ENCODE measurements around the gene CCDC69.
"Not testable (repeated sequence)": the region's sequence is repeated elsewhere in the genome, so short reads cannot be mapped to it uniquely, and the experiment has no call there.

CCDC69 gene, protein sequence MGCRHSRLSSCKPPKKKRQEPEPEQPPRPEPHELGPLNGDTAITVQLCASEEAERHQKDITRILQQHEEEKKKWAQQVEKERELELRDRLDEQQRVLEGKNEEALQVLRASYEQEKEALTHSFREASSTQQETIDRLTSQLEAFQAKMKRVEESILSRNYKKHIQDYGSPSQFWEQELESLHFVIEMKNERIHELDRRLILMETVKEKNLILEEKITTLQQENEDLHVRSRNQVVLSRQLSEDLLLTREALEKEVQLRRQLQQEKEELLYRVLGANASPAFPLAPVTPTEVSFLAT

DNA sequence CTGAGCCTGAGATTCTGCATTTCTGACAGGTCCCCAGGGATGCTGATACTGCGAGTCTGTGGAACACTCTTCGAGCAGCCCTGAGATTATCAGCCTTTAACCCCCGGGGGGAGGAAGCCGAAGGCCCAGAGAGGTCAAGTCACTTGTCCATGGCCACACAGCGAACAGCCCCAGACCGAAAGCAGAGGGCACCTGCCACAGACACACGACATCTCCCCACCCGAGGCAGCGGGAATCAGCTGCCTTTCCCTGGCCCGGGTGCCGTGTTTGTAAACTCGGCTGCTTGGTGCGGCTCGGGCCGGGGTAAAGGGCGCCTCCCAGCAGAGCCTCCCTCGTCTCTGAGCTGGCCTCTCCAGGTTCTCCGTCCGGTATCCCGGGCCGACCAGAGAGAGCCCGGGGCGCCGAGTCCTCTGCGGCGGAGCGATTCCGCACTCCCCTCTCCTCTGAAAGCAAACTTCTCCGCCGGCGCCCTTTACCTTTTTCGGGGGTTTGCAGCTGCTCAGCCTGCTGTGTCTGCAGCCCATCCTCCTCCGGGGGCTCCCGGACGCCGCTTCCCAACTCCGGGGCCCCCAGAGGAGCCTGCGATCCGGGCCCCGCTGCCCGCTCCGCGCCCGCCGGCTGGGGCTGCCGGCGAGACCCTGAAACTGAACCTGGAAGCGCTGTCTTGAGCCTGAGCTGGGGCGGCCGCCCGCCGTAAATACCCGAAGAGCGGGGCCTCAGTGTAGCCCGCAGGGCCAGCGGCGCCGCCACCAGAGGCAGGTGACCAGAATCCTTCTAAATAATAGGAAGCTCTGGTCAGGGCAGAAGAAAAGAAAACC is at the start of gene CCDC69:
Gene CCDC69 (minus strand): TSS at position 646 of the 818 bp plus-strand sequence. CDS start 122 bp downstream, at position 524.
- peak; percentile 72 for DNase-seq

DNA sequence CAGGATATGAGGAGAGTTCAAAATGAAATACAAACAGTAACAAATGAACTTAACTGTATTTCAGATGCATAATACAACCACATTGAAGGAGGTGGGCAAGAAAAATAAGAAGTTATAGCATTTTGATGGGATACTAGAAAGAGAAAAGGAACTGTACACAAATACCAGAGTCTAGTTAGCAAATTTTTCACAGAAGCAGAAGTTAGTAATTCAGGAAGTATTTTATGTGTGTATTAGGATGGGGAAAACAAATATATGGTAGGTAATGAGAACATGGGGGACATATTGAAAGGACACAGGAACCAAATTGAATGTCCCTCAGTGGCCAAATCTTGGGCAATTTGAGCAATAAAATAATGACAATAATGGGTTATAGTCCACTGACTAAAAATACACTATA is 47.4 kb upstream of the CCDC69 start:
- DNase-seq, result no peak

DNA sequence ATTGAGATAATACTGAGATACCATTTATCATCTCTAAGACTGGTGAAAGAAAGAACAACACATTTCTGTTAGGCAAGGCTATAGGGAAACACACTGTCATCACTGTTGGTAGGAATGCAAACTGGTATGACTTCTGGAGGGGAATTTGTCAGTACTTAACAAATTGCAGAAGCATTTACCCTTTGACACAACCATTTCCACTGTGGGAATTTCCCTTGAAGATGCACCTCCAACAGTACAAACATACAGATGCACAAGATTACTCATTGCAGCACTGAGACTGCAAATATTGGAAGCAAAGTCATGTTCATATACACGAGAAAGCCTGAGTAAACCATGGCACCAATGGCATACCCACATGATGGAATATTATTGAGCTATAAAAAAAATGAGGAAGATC is 46.7 kb upstream of the CCDC69 start:
- DNase-seq, result no peak

DNA sequence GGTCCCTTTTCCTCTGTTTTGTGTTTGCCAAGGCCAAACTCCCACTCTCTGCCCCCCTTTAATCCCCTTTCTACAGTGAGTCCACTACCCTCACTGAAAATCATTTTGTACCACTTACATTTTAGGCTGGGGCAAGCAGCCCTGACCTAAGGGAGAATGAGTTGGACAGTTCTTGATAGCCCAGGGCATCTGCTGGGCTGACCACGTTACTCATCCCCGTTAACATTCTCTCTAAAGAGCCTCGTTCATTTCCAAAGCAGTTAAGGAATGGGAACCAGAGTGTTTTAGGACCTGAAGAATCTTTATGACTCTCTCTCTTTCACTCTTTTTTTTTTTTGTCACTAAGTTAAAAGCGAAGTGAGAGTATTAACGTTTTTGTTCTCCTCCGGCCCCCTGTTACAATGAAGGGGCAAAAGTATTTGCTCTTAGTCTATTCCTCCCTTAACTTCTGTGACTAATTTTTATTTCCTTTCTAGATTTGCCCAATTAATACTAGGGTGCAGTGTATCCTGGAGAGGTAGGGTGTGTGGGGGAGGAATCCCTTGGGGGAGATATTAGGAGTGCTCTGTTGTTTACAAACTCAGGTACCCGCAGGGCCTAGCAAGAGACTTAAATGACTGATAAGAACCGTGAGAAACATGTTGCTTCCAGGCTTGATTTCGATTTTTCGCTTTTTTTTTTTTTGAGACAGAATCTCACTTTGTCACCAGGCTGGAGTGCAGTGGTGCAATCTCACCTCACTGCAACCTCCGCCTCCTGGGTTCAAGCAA is 43.8 kb upstream of the CCDC69 start:
- DNase-seq, result no peak

DNA sequence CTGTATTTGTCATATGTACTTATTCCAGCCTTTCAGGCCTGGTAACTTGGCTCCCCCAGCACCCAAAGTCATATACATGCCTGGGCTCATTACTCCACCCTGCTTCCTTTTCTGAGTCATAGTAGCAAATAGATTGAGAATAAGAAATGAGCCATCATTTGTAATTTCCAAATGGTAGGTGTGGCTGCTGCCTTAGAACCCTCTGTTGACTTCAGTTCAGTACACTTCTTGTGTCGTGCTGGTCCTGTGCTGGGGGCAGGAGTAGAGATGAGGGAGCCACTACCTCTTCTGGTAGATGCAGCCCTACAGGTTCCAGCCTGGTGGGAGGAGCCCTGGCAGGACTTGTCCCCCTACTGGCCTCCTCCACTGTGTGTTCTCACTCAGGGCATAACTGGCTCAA is 40.2 kb upstream of the CCDC69 start:
- DNase-seq, result no peak

DNA sequence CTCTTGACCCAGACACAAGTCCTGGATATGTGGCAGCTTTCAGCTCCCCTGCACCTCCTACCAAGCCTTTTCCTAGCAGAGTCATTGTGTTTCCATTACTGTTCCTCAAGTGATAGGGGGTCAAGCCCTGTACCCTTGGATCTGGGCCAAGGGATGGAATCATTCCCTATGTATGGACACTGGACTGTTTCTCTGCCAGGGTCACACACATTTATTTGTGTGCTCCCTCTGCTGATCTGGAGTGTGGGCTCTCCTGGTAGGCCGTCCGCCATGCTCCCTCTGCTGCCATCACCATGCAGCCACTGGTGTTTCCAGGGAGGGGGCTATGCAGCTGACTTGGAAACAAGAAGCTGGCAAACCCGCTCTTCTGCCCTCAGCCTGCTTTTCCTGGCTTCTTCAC is 38.6 kb upstream of the CCDC69 start:
- no peak for DNase-seq

DNA sequence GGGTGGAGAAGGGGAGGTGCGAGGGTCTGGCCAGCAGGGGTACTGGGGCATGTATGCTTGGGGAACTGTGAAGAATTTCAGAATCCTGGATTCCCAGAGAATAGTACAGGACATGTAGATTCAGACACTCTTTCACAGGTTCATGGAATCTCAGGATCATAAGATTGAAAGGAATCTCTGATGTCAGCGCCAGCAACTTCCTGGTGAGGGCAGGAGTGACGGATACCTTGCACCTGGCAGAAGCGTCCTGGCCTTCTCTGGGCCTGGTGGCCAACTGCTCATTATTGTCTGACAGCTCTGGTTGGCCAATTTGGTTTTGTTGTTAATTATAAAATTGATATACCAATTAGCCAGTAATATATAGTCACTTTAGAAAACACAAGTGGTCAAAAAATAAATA is 36.0 kb upstream of the CCDC69 start:
- DNase-seq, result no peak

DNA sequence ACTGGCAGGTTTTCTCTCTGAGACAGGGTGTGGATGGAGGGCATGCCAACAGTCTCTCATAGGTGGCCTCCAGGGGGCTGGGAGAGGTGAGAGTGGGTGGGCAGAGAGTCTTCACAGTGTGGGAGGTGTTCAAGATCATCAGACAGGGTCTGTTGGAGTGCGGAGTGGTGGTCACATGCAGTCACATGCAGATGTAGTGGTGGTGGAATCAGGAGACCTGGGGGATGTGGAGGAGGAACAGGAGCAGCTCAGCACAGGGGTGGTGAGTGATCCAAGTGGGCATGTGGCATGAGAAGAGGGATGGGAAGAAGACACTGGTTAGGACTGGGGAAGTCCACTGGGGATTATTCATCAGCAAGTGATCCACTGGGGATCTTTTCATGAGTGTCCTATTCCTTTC is 34.9 kb upstream of the CCDC69 start:
- no peak for DNase-seq

DNA sequence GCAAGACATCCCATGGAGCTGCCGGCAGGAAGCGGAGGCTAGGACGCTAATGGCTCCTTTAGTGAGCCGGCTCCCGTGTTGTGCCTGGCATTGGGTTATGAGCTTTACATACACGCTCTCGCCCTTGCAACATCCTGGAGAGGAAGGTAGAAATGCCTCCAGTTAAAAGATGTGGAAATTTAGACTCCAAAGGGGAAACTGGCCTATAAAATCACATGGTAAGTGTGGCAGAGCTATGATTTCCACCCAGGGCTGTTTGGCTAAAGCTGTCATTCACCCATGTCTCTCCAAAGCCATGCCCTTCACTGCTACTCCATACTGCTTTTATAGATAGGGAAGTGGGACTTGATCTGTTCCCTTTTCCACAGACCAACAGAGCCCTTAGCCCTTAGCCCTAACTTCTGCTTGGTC is 34.3 kb upstream of the CCDC69 start:
- no peak for DNase-seq

DNA sequence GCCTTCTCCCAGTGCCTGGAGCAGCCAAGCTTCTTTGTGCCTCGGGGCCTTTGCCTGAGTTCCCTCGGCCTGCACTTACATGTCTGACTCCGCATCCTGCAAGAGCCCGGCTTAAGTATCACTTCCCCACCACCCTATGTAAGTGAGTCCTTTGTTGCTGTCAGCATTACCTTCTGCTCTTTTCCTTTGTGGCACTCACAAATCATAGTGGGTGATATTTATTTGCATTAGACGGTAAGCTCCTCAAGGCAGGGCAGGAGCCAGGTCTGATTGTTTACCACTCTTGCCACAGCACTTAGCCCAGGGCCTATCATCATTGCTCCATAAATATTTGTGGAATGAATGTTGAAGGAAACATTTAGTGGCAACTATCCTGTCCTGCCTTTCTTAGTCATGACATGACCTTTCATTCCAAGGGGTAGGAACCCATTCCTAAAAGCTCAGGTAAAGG is 33.9 kb upstream of the CCDC69 start:
- DNase-seq, result no peak

DNA sequence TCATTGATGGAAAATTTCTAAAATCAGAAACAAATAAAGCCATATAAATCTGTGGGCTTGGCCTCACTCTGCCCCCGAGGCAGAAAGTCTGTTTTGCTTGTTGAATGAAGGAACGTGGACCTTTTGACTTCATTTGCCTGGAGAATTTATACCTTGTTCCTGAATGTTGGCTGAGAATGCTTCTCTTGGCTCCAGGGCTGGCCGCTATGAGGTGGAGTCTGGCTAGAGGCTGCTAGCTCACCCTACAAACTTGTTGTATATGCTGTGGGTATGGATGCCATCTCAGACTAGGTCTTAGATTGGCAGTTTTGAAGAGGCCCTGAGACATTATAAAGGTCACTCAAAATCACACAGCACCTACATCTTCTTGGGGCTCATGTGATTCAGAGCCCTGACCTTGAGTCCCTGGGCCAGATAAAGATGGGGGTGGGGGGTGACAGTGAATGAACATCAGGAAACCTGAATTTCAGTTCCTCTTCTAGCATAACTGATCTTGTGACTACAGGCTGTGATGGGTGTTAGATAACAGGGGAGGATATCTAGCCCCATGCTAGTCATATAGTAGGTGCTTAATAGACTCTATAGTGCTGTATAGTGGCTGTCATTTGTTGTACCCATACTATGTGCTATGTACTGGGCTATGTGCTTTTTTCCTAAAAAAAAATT is 31.9 kb upstream of the CCDC69 start:
- DNase-seq, result no peak

DNA sequence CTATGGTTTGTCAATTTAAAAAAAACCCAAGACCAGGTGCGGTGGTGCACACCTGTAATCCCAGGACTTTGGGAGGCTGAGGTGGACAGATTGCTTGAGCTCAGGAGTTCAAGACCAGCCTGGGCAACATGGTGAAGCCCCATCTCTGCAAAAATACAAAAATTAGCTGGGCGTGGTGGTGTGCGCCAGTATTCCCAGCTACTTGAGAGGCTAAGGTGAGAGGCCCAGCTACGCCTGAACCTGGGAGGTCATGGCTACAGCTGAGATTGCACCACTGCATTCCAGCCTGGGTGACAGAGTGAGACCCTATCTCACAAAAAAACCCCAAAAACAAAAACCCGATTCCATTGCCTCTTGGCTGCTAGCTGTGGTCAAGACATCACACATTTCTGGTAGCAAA is 31.1 kb upstream of the CCDC69 start:
- DNase-seq, result not testable (repeated sequence)

DNA sequence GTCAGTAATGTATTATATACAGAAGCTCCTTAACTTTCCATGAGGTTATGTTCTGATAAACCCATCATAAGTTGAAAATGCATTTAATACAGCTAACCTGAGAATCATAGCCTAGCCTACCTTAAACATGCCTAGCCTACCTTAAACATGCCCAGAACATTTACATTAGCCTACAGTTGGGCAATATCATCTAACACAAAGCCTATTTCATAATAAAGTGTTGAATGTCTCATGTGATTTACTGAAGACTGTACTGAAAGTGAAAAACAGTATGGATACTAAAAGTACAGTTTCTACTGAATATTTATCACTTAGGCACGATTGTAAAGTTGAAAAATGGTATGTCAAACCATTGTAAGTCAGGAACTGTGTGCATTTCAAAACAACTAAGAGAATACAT is 30.7 kb upstream of the CCDC69 start:
- no peak for DNase-seq

DNA sequence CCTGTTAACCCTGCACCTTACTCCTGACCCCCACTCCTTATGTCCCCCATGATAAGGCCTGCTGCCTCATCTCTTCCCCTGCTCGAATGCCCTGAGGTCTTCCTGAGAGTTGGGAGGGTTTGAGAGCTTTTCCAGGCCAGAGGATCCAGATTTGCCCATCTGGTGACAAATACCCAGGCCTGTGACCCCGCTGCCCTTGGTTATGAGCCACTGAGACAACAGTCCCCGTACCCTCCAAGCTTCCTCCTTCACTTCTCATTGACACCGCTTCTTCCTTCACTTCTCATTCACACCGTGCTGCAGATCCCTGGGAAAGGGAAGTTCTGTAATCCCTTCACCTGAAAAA is 29.7 kb upstream of the CCDC69 start:
- DNase-seq, result no peak

DNA sequence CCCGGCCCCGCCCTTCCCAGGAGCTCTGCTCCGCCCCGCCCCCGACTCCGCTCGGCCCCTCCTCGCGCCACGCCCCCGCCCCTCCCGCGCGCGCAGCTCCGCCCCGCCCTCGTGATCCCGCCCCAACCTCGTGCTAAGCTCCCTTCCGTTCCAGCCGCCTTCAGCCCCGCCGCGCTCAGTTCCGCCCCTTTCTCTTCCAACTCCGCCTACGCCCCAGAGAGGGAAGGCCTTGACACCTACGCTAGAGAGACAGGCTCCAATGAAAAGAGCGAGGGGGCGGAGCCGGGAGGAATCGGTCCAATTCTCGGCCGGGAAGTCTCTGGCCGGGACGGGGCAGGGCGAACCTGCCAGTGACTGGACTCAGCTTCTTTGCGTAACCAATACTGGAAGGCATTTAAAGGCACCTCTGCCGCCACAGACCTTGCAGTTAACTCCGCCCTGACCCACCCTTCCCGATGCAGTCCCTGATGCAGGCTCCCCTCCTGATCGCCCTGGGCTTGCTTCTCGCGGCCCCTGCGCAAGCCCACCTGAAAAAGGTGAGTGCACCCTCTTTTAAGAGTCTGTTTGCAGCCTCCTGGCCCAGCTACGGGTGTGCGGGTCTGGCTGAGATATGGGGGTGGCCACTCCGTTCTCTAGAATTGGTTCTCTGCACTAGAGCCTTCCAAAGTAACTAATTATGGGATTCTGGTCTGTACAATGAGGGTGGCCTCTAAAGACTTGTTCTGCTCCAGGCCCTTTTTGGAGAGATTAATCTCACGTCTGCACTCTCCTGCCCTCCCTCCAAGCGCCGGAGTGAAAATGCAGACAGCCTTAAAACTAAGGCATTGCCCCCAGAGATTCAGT is 29.1 kb upstream of the CCDC69 start, which contains the start of gene GM2A:
Gene GM2A (plus strand): TSS at position 424 of the 843 bp plus-strand sequence. CDS start 32 bp downstream, at position 456.
- DNase-seq, result peak; percentile 99

DNA sequence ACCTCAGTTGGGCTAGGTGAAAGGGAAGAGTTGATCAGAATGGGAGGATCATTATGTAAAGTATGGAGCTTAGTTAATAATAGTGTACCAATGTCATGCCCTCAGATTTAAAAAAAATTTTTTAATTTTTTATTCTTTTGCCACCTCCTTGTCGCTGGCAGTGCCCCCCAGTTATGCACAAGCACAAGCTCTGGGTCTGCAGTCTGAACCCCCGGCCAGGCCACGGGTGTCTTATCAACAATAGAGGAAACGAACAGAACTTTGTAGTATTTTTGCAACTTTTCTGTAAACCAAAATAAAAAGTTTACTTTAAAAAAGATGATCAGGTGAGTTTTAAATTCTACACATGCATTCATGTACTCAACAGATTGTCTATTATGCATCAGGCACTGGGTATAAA is 27.7 kb upstream of the CCDC69 start:
- no peak for DNase-seq

DNA sequence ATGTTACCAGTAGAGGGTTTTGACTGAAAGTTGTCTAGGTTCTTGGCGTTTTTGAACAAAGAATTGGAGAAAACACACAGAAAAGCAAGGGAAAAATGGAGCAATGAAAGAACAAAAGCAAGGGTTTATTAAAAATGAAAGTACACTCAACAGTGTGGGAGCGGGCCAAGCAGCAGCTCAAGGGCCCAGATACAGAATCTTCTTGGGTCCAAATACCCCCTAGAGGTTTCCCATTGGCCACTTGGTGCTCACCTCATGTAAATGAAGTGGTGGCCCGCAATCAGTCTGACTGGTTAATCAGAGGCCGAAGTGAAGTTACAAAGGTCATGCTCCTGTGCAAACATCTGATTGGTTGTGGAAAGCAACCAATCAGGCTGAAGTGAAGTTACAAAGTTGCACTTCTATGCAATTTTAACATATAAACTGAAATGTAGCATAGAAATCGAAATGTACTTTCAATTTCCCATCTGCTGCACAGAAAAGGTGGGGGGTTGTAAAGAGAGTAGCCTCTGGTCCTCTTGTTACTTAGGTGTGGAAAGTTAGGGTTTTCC is 27.2 kb upstream of the CCDC69 start:
- no peak for DNase-seq

DNA sequence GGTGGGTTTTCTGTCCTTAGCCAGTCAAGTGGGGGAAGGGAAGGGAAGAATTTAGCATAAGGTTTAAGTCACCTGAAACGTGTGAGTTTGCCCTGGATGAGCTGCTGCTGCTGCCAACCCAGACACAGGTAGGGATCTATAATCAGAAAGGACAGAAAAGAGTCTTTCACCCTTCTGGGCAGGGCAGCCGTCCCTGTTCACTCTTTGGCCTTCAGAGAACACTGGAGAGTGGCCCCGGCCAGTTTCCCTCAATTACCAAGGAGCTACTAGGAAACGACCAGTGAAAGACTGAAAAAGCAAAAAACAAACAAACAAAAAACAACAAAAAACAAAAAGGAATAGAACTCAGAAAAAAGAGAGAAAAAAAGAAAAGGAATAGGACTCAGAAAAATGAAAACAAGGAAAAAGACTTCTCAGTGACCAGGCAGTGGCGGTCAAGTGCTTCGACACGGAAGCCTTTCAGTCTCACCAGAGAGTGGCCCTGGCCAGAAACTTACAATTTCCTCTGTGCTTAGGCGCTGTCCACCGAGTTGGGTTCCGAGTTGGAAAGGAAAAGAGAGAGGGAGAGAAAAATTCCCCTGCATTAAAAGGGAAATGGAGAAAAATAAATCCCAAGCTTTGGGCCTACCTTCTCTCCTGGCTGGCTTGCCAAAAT is 26.6 kb upstream of the CCDC69 start:
- no peak for DNase-seq

DNA sequence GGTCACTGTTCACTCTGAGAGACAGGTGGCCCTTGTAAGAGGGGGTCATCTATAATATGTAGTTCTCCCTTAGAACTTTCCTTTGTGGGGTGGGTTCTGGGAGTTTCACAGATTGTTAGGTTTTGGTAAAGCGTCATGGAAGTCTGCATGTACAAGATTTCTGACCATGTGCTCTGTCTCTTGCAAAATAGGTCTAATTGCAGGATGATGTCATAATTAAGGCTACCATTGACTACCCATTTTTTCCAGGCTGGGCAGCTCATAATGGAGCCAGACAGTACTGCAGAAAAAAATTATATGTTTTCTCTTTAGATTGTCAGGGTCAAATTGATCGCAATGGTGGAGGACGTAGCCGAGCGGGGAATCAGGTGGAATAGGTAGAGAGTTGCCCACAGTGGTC is 25.4 kb upstream of the CCDC69 start:
- DNase-seq, result no peak

DNA sequence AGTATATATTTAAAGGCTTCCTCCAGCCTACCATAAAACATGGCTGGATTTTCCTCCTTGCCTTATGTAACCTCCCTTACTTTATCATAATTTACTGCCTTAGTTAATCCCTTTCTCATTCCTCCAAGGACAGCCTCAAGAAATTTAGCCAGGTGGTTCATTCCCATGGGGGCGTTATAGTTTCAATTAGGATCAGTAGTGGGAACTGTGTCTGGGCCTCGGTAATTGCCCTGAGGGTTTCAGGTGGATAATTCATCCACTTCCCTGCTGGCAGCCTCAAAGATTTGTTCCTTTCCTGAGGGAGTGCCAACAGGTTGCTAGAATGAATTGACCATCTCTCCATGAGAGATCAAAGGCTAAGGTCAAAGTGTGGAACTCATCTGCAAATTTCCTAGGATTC is 24.8 kb upstream of the CCDC69 start:
- DNase-seq, result no peak

DNA sequence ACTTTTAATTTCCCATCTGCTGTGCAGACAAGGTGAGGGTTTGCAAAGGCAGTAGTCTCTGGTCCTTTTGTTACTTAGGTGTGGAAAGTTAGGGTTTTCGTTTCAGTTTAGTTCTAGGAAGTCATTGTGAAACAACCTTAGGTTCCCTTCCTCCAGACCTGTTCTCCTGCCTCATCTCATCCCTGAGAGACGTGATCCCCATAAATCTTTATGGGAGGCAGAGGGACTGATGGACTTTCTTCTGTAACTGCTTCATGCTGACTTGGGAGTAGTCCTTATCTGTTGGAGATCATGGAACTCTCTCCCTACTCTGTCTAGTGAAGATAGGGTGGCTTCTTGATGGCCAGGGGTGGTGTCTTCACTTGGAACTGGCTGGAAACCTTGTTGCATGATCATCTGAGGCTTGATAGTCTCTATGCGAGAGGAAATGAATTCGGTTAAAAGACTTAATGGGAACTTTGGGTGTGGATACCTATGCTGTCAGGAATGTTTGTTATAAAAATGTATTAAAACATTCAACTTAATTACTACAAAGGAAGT is 21.9 kb upstream of the CCDC69 start:
- DNase-seq, result no peak

Measured in CD4-positive, alpha-beta T cell treated with Interleukin-17A for 4 hours (primary cell).